Transverse colon (tissue), 4 donors: Measurements from ENCODE around the gene VPS52.

ENCODE experiments used
- CTCF ChIP-seq, 5 experiments: fragments of 200-600 bp in 3 of 5; fragments of 450-650 bp in 2 of 5; sonication (generic) in 3 of 5; IDR thresholded peaks; 1 replicate in 2 of 5; 2 replicates in 3 of 5; pipeline ENCODE4 v1.5.1; 2016 to 2017; ENCODE audit warnings: antibody characterized with exemption in 5 of 5, inconsistent platforms in 3 of 5, mild to moderate bottlenecking in 2 of 5, moderate library complexity in 1 of 5
- POLR2AphosphoS5 ChIP-seq, 3 donors: sonication (generic); formaldehyde crosslinking; IDR thresholded peaks; one replicate each; pipeline ENCODE4 v1.6.1; 2016; ENCODE audit warnings: antibody characterized with exemption in 3 of 3

GRCh38 chr6:33243476-33243875 is 28.2 kb downstream of the VPS52 start:
- TF ChIP-seq CTCF (IDR thresholded peaks at IDR 0.05) (no peak), POLR2AphosphoS5 (IDR thresholded peaks at IDR 0.05) (no peak)
